ENCODE measurements around the gene ZFY.
"Not testable (repeated sequence)": the region's sequence is repeated elsewhere in the genome, so short reads cannot be mapped to it uniquely, and the experiment has no call there.

The ZFY gene

DNA sequence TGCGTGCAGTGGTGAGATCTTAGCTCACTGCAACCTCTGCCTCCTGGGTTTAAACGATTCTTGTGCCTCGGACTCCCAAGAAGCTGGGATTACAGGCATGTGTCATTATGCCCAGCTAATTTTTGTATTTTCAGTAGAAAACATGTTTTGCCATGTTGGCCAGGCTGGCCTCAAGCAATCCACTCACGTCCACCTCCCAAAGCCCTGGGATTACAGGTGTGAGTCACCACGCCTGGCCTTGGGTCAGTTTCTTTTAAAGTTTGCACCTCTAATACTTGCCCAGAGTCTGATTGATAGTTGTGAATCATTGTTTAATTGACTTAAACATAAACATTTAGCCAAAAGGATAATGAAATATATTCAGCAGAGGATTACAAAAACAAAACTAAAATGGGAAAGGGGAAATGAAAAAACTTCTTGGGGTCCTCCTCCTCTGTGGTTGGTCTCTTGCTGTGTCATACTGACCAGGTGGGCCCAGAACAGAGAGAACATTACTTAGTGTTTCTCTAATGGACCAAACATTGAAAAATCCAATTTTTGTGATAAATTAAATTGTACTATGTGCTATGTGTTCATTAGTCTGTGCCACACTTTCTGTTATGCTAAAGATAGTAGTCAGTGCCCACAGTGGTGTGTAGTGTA, 38.0 kb downstream of the ZFY start:
- no peak for DNase-seq (ENCODE audit: low read depth)

DNA sequence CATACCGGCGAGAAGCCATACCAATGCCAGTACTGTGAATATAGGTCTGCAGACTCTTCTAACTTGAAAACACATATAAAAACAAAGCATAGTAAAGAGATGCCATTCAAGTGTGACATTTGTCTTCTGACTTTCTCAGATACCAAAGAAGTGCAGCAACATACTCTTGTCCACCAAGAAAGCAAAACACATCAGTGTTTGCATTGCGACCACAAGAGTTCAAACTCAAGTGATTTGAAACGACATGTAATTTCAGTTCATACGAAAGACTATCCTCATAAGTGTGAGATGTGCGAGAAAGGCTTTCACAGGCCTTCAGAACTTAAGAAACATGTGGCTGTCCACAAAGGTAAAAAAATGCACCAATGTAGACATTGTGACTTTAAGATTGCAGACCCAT, 44.1 kb downstream of the ZFY start:
- no peak for DNase-seq (ENCODE audit: low read depth)

DNA sequence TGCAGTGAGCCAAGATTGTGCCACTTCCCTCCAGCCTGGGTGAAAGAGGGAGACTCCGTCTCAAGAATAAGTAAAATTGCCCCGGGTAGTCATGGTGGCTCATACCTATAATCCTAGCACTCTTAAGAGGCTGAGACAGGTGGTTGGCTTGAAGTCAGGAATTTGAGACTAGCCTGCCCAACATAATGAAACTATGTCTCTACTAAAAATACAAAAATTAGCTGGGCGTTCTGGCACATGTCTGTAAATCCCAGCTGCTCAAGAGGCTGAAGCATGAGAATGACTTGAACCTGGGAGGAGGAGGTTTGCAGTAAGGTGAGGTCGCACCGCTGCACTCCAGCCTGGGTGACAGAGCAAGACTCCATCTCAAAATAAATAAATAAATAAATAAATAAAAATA, 49.3 kb downstream of the ZFY start:
- DNase-seq (ENCODE audit: low read depth): no peak

DNA sequence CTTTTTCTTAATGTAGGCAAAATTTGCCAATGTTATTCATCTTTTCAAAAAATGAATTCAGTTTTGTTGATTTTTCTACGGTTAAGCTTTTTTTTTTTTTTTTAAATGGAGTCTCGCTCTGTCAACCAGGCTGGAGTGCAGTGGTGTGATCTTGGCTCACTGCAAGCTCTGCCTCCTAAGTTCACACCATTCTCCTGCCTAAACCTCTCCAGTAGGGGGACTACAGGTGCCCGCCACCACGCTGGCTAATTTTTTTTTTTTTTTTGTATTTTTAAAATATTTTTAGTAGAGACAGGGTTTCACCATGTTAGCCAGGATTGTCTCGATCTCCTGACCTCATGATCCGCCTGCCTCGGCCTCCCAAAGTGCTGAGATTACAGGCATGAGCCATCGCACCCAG, 52.0 kb downstream of the ZFY start:
- not testable (repeated sequence) for DNase-seq (ENCODE audit: low read depth)

DNA sequence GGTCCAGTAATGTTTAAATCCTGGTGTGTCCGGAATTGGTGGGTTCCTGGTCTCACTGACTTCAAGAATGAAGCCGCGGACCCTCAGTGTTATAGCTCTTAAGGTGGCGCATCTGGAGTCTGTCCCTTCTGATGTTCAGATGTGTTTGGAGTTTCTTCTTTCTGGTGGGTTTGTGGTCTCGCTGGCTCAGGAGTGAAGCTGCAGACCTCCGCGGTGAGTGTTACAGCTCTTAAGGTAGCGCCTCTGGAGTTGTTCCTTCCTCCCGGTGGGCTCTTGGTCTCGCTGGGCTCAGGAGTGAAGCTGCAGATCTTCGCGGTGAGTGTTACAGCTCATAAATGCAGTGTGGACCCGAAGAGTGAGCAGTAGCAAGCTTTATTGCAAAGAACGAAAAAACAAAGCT, 62.2 kb downstream of the ZFY start:
- not testable (repeated sequence) for DNase-seq (ENCODE audit: low read depth)

DNA sequence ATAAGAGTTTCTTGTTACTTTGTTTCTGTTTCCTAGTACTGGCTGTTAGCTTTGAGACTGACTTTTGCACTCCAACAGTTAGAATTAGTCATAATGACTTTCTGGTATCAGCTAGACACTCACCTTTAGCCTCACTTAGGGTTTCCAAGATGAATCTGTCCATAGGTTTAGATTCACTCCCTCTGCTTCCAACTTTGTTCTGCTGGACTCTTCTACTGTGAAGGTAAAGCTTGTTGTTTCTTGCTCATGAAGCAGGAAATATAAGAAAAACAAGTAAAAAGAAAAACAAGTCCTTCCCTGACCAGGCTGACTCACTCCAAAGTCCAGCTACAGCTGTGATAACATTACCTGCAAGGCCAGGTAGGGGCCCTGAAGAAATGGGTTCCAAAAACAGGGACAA, 67.0 kb downstream of the ZFY start:
- no peak for DNase-seq (ENCODE audit: low read depth)

DNA sequence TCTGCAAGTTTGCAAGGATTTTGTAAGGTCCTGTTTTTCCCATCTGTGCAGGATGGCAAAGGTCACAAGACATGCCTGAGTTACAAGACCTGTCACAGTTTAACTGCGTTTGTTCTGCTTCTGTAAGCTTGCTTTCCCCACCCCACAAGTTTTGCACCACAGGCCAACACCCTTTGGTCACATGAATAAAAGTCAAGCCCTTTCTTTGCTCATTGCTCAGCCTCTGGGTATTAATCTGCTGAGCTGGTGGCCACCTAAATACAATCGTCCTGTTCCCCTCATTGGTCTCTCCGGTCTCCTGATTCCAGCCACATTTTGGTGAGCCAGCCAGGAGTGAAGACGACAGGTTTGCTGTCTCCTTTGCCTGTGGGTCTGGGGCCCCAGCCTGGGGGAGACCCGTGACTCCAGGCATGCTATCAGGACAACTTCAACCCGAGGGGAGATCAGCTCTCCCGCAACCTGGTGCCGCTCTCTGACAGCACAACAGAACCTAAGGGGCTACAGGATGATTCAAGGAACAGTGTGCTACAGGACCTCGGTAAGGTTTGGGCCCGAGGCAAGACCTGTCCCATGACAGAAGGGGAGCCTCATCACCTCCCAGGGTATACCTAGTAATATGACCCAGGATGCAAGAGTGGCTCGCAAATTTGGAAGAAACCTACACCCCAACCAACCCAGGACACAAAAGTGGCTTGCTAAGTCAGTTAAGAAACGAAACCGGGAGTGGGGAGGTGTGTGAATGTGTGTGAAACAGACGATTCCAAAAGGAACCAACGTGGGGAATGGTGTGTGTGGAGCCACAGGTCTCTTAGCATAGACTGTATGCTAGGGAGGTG, 67.7 kb downstream of the ZFY start:
- no peak for DNase-seq (ENCODE audit: low read depth)

DNA sequence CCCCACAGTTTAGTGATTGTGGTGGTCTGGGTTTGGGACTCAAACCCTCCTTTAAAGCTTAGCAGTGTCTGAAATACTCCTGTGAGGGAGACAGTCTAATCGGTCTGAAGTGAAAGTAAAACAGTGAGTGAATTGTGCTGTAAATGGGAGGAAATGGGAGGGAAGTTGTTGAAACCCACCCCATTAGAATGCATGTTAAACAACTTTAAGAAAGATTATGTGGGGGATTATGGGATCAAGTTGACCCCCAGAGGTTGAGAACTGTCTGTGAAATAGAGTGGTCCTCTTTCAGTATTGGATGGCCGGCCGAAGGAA, 68.3 kb downstream of the ZFY start:
- DNase-seq (ENCODE audit: low read depth): no peak

DNA sequence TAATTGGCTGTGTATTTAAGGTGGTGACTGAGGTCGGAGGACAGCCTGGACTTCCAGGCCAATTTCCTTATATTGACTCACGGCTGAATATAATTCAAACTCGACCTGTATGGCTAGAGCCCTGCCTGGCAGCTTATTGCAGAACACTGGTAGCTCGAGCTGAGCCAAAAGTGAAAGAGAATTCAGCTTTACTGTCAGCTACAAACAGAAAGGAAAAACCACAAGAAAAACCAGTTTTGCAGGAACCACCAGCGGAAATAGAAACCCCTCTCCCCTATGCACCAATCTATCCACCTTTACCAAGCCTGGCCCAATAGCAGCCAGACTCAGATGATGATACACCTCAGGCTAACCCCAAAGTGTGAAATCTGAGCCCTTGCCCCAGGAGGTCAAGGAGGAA, 68.7 kb downstream of the ZFY start:
- DNase-seq (ENCODE audit: low read depth): no peak

DNA sequence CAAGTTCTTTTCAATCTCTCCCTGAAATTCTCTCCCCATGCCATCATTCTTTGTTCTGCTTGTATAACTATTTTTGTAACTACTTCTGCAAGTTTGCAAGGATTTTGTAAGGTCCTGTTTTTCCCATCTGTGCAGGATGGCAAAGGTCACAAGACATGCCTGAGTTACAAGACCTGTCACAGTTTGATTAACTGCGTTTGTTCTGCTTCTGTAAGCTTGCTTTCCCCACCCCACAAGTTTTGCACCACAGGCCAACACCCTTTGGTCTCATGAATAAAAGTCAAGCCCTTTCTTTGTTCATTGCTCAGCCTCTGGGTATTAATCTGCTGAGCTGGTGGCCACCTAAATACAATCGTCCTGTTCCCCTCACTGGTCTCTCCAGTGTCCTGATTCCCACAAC, 70.8 kb downstream of the ZFY start:
- not testable (repeated sequence) for DNase-seq (ENCODE audit: low read depth)

DNA sequence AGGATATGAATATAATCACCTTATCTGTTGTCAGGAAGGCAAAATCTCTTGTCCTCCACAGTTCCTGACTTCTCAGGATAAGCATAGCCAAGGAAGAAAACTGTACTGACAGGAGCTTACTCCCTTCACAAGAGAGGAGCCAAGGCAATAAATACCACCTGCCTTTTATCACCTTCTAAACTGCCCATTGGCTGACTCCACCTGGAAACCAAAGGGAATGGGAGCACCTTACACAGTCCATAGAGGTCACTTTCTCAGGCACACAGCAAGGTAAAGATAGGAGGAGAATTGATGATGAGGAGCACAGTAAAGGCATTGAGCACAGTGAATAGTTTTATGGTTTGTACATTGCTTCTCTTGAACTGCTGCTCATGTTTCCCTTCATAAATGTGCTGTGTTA, 72.8 kb downstream of the ZFY start:
- DNase-seq (ENCODE audit: low read depth): no peak

DNA sequence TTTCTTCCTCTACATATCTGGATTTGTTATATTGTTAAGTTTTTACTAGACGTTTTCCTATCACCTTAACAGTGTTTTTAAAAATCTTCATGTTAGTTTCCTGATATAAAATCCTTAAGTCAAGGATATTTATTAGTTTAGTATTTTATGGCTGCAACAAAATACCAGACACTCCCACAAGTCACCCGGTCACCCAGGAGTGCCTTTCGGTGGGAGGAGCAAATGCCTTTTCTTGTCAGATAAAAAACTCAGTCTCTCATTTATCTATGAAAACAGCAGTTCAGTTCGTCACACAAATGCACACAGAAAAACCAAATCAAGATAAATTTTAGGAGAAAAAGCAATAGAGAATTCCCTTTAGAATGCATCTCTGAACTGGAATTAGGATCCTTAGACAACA, 77.0 kb downstream of the ZFY start:
- DNase-seq (ENCODE audit: low read depth): no peak

DNA sequence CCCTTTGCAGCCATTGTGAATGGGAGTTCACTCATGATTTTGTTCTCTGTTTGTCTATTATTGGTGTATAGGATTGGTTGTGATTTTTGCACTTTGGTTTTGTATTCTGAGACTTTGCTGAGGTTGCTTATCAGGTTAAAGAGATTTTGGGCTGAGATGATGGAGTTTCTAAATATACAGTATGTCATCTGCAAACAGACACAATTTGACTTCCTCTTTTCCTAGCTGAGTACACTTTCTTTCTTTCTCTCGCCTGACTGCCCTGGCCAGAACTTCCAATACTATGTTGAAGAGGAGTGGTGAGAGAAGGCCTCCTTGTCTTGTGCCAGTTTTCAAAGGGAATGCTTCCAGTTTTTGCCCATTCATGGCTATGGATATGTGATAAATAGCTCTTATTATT, 81.4 kb downstream of the ZFY start:
- DNase-seq (ENCODE audit: low read depth): no peak

DNA sequence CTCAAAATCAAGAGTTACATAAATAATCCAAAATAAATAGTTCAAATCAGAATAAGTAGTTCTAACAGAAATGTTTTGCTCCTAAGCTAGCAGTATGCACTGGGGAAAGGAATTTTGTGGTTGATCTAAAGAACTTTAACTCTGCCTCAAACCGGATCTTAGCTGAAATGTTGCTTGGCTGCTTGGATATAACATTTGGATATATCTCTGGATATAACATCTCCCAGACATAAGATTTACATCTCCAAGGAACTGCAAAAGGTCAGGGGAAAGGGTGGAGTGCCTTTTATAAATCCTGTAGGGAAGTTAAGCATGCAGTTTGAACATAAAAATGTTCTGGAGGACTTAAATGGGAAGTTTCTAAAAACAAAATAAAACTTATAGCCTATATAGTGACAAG, 83.4 kb downstream of the ZFY start:
- DNase-seq (ENCODE audit: low read depth): no peak

DNA sequence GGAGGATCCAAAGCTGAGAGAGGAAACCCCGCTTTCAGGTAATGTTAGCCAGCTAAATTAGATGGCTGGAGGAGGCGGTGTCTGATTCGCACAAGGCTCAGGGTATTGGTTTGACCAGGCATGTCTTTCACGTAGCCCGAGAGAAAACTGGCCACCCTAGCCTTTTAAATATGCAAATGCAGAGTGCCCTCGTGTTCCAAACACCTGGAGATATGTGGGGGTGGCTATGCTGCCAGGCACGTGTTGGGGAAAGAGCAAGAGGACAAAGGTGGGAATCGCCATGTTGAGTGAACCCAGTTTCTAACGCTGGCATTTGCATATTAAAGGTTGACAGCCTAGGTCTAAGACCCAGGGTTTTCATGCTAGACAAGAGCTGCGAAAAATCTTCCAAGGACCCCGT, 84.4 kb downstream of the ZFY start:
- no peak for DNase-seq (ENCODE audit: low read depth)

DNA sequence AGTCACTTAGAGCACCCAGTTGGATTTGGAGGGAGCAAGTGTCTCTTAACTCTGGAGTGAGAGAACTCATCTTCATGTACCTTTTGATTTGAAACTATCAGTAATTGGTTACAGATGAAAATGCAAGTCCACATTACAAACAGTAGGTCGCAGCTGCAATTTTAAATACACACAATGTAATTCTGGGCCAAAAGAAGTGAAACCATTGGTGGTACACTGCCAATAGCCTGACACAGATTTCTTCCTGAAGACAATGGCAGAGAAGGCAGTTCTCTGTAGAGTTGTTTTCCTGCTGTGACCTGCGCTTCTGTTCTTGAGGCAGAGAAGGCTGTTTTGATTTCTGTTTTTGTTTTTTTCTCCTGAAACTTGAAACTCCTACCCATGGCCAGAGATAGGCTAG, 86.0 kb downstream of the ZFY start:
- no peak for DNase-seq (ENCODE audit: low read depth)

DNA sequence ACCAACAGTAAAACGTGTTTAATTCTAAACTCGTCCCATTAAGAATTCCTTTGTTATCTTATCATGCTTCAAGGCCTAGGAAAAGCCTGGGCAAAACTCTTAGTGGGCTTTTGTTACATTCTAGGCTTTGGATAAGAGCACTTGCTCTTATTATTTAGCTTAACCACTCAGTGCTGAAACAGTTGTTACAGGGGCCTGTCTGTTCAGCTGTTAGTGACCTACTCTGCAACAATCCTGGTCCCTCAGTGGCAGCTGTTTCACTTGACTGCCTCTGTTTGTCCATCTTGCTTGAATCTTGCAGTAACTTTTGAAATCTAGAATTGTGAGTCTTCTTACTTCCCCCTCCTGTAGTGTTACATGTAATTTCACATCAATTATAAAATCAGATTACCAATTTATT, 88.4 kb downstream of the ZFY start:
- DNase-seq (ENCODE audit: low read depth): no peak

DNA sequence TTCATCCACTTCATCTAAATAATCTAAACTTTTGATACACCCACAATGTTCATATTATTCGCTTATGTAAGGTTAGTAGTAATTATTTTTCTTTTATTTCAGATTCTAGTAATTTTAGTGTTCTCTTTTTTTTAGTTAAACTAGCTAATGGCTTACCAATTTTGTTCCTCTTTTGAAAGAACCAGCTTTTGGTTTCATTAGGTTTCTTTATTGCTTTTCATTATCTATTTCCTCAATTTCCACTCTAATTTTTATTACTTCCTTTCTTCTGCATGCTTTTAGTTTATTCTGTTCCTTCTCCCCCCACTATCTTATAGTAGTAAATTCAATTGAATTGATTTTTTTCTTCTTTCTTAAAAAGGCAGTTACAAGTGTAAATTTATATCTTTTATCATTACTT, 90.2 kb downstream of the ZFY start:
- DNase-seq (ENCODE audit: low read depth): no peak

All from GM04503 (cell line).